ENCODE measurements around the gene TUBGCP4. TPM values are rescaled to one million over a fixed set of nuclear protein-coding genes. Genes with fewer than 3 reads are reported as not detected.

TUBGCP4 gene
- total and polyA plus RNA-seq, 9 of the 15 experiments (the other 6 are each of a cell fraction or from before 2014, with no cell fraction given): 10.7 to 50.2 (median 29.6) TPM

GRCh38 chr15:43390723-43391122, 19.8 kb downstream of the TUBGCP4 start (continued):
- no peak for TF ChIP-seq MBD1 (CRISPR knock-in tag; IDR thresholded peaks at IDR 0.05)
- TF ChIP-seq BRF1 (IDR thresholded peaks at IDR 0.05; ENCODE audit: borderline replicate concordance, extremely low read depth, insufficient read length): no peak
- TF ChIP-seq PBX2 (CRISPR knock-in tag; IDR thresholded peaks at IDR 0.05; ENCODE audit: low read depth): no peak
- TF ChIP-seq PBX2 (tag; conservative IDR thresholded peaks at IDR 0.05; ENCODE audit: low read depth): 0 out of 2 replicates have a peak, but pooled peaks have one; percentile 14
- TF ChIP-seq SMARCE1 (IDR thresholded peaks at IDR 0.05): peak; percentile 62
- no peak for TF ChIP-seq IRF9 (tag; IDR thresholded peaks at IDR 0.05)
- no peak for TF ChIP-seq CTCF (IDR thresholded peaks at IDR 0.05 in 2 of 3, conservative IDR thresholded peaks at IDR 0.05 in 1 of 3; ENCODE audit: insufficient read depth in 2 of 3, low read depth in 1 of 3, low read length in 3 of 3)
- TF ChIP-seq SRF (CRISPR knock-in tag; IDR thresholded peaks at IDR 0.05): no peak
- TF ChIP-seq MYNN (IDR thresholded peaks at IDR 0.05): no peak
- no peak for TF ChIP-seq MYNN (CRISPR knock-in tag; IDR thresholded peaks at IDR 0.05)
- TF ChIP-seq PRDM10 (IDR thresholded peaks at IDR 0.05; ENCODE audit: partially characterized antibody): peak; percentile 66
- TF ChIP-seq JUND (IDR thresholded peaks at IDR 0.05; ENCODE audit: borderline replicate concordance, low read depth, low read length): peak; percentile 89
- peak; percentile 75; the same call in 1 of the 3 replicates for TF ChIP-seq JUND (tag; IDR thresholded peaks at IDR 0.05; ENCODE audit: borderline replicate concordance, low read depth, low read length)
- peak; percentile 89 for TF ChIP-seq ATF3 (IDR thresholded peaks at IDR 0.05)
- no peak for TF ChIP-seq ATF3 (CRISPR knock-in tag; conservative IDR thresholded peaks at IDR 0.05)

Data from K562 (cell line).